ENCODE measurements around the gene PSME2. TPM values are rescaled to one million over a fixed set of nuclear protein-coding genes. Genes with fewer than 3 reads are reported as not detected.

The PSME2 gene
- total RNA-seq, 1 experiment from 2014 or later, result 126 TPM

GRCh38 chr14:24179961-24180796, 33.8 kb upstream of the PSME2 start:
- TF ChIP-seq CTCF (conservative IDR thresholded peaks at IDR 0.05), result no peak
- no peak overlapping the region for H4K5ac ChIP-seq (ENCODE audit: insufficient read length, low read depth, low read length)
- H3K14ac ChIP-seq (ENCODE audit: insufficient read depth, low read length), result no peak overlapping the region
- H3K79me2 ChIP-seq (ENCODE audit: insufficient read depth, low read length), result no peaks in the 10 kb centered on the region
- no peak overlapping the region for H2BK20ac ChIP-seq (ENCODE audit: low read depth, low read length, poor library complexity, severe bottlenecking)
- no peak overlapping the region for H4K8ac ChIP-seq (replicated peaks; ENCODE audit: insufficient read length, low read depth, low read length)
- Mint-ChIP-seq H3K27ac (no peak overlapping the region), H3K4me1 (no peaks in the 10 kb centered on the region), H3K36me3 (ENCODE audit: insufficient read depth in 1 of 3, low read depth in 3 of 3) (peaks cover 38 to 80% (median 66%) of the 10 kb centered on the region in 3 experiments), H3K9me3 (no peaks in the 10 kb centered on the region), H3K27me3 (ENCODE audit: low read depth) (no peaks in the 10 kb centered on the region; the same call in 1 of the 2 replicates), H3K4me3 (0 out of 5 replicates have a peak overlapping the region, but pooled peaks of 1 of the 2 experiments have one; percentile 10)
- no peaks in the 10 kb centered on the region for H3K23me2 ChIP-seq (ENCODE audit: insufficient read length, low read depth, low read length, poor library complexity, severe bottlenecking)
- no peak overlapping the region for H2BK15ac ChIP-seq (ENCODE audit: low read depth, low read length)
- WGBS (ENCODE audit: extremely low coverage, insufficient read length, low lambda C conversion rate), result no CpG with 5 or more reads among the region's 18 CpGs
- H4K91ac ChIP-seq (ENCODE audit: insufficient read length, low read depth, low read length), result no peak overlapping the region
- no peaks in the 10 kb centered on the region for H3K79me1 ChIP-seq (ENCODE audit: insufficient read depth, low read depth, low read length, poor library complexity, severe bottlenecking)
- H2BK120ac ChIP-seq (ENCODE audit: low read depth, low read length, poor library complexity, severe bottlenecking), result no peak overlapping the region
- H3K4ac ChIP-seq (ENCODE audit: low read depth, low read length), result no peak overlapping the region
- no peak overlapping the region for H3T11ph ChIP-seq (ENCODE audit: low read length)
- H4K20me1 ChIP-seq (ENCODE audit: control insufficient read depth, insufficient read depth, insufficient read length), result no peaks in the 10 kb centered on the region
- no peak overlapping the region for H2BK12ac ChIP-seq (ENCODE audit: insufficient read length, low read depth, low read length)
- no peak overlapping the region for H2AFZ ChIP-seq (ENCODE audit: low read length)
- H3K27ac ChIP-seq (ENCODE audit: insufficient read length, low read depth, low read length), result no peak overlapping the region
- H2BK5ac ChIP-seq (ENCODE audit: insufficient read length, low read length), result no peak overlapping the region
- H3K4me2 ChIP-seq (ENCODE audit: insufficient read depth, insufficient read length, low read length), result no peak overlapping the region
- no peak overlapping the region for H3K9ac ChIP-seq (ENCODE audit: extremely low read depth, insufficient read length, low read length)
- H3K4me1 ChIP-seq (ENCODE audit: insufficient read depth, low read length), result no peaks in the 10 kb centered on the region
- no peaks in the 10 kb centered on the region for H3K9me3 ChIP-seq (ENCODE audit: control insufficient read depth, low read depth, low read length)
- no peaks in the 10 kb centered on the region for H3K27me3 ChIP-seq (ENCODE audit: insufficient read depth, low read length)
- no peak overlapping the region for H2AK5ac ChIP-seq (ENCODE audit: insufficient read length, low read length)
- no peak for DNase-seq
- H3K56ac ChIP-seq (ENCODE audit: insufficient read length, low read depth, low read length), result no peak overlapping the region
- no peak overlapping the region for H3K18ac ChIP-seq (ENCODE audit: insufficient read length, low read depth, low read length)
- no peak overlapping the region for H3K23ac ChIP-seq (ENCODE audit: insufficient read length, low read depth, low read length)
